NCI-H748 treated with DMSO at 0.1 percent for 48 hours (cell line): ENCODE data around the gene KRTAP10-10.
"Not testable (repeated sequence)": the region's sequence is repeated elsewhere in the genome, so short reads cannot be mapped to it uniquely, and the experiment has no call there.

Experiments
- DNase-seq: peaks from one replicate; lab custom pipeline; 2025; lab: John Stamatoyannopoulos, UW

The KRTAP10-10 gene

GRCh38 chr21:44626673-44627143, 10.4 kb upstream of the KRTAP10-10 start, which contains the start of gene KRTAP10-9:
Gene KRTAP10-9 (plus strand): TSS chr21:44627093. CDS start chr21:44627172, 79 bp downstream.
- no peak for DNase-seq

GRCh38 chr21:44627181-44627822, 9.9 kb upstream of the KRTAP10-10 start:
- not testable (repeated sequence) for DNase-seq

- not testable (repeated sequence) for DNase-seq
Observed at GRCh38 chr21:44627831-44628233, 9.3 kb upstream of the KRTAP10-10 start.

GRCh38 chr21:44628707-44629391, 8.3 kb upstream of the KRTAP10-10 start:
- DNase-seq: no peak

GRCh38 chr21:44630440-44630839, 6.7 kb upstream of the KRTAP10-10 start:
- no peak for DNase-seq

- DNase-seq: no peak
Observed at GRCh38 chr21:44632067-44632466, 5.1 kb upstream of the KRTAP10-10 start.

GRCh38 chr21:44636209-44637017, 743 bp upstream of the KRTAP10-10 start:
- no peak for DNase-seq

- DNase-seq: not testable (repeated sequence)
Observed at GRCh38 chr21:44637851-44638348, 744 bp downstream of the KRTAP10-10 start.

- not testable (repeated sequence) for DNase-seq
Observed at GRCh38 chr21:44638506-44639330, 1.6 kb downstream of the KRTAP10-10 start.

- no peak for DNase-seq
Observed at GRCh38 chr21:44639331-44639655, 2.1 kb downstream of the KRTAP10-10 start.

- DNase-seq: no peak
Observed at GRCh38 chr21:44640761-44641160, 3.6 kb downstream of the KRTAP10-10 start.

GRCh38 chr21:44643741-44644310, 6.7 kb downstream of the KRTAP10-10 start:
- no peak for DNase-seq

- DNase-seq: no peak
Observed at GRCh38 chr21:44644878-44645277, 7.7 kb downstream of the KRTAP10-10 start.

GRCh38 chr21:44646366-44647221, 9.4 kb downstream of the KRTAP10-10 start, which contains the start of gene KRTAP10-11:
Gene KRTAP10-11 (plus strand): TSS chr21:44646414. CDS start chr21:44646459, 45 bp downstream.
- DNase-seq: not testable (repeated sequence)

- no peak for DNase-seq
Observed at GRCh38 chr21:44647222-44647552, 10.0 kb downstream of the KRTAP10-10 start.

GRCh38 chr21:44648557-44649311, 11.6 kb downstream of the KRTAP10-10 start:
- no peak for DNase-seq

GRCh38 chr21:44649521-44650100, 12.5 kb downstream of the KRTAP10-10 start:
- no peak for DNase-seq

- DNase-seq: no peak
Observed at GRCh38 chr21:44650265-44650972, 13.3 kb downstream of the KRTAP10-10 start.
